ENCODE measurements around the gene MAMDC2. TPM values are rescaled to one million over a fixed set of nuclear protein-coding genes. Genes with fewer than 3 reads are reported as not detected.
A peak's percentile ranks its signal among the peaks of the same experiment; 100 is the strongest.

MAMDC2 gene
- total RNA-seq, 6 experiments from 2014 or later: 0.22 to 1.6 (median 0.37) TPM; not detected in 1

DNA sequence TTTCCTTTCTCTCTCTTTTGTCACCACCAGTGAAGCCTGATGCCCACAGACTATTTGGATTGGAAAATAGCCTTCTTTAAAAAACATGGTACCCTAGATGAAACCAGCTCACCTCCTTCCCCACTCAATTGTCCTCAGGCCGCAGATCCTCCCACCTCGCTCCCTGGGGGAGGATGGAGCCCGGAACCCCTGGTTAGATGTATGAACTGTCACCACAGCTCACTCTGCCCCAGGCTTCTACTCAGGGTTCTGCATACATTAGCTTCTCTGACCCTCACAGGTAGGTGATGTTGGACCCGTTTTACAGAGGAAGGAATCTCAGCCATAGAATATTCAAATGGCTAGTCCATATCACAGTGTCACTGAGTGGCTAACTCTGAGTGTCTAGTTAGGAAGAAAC is 1.8 kb downstream of the MAMDC2 start:
- 76% methylated on average over 4 of the region's 4 CpGs for WGBS (ENCODE audit: insufficient coverage, low coverage, low lambda C conversion rate, missing lambda C conversion rate)
- Histone ChIP-seq H3K27ac (no peak overlapping the region), H3K36me3 (no peaks in the 10 kb centered on the region), H3K9me3 (no peaks in the 10 kb centered on the region), H3K4me3 (no peak overlapping the region), H3K4me1 (peaks cover 0 to 12% (median 0%) of the 10 kb centered on the region in 4 donors), H3K27me3 (no peaks in the 10 kb centered on the region)
- intact Hi-C loops (cut with DNase I): no loop called here
- ATAC-seq (no peak), DNase-seq (no peak)
- TF ChIP-seq POLR2A (IDR thresholded peaks at IDR 0.05): no peak
- TF ChIP-seq, protein P1, sequence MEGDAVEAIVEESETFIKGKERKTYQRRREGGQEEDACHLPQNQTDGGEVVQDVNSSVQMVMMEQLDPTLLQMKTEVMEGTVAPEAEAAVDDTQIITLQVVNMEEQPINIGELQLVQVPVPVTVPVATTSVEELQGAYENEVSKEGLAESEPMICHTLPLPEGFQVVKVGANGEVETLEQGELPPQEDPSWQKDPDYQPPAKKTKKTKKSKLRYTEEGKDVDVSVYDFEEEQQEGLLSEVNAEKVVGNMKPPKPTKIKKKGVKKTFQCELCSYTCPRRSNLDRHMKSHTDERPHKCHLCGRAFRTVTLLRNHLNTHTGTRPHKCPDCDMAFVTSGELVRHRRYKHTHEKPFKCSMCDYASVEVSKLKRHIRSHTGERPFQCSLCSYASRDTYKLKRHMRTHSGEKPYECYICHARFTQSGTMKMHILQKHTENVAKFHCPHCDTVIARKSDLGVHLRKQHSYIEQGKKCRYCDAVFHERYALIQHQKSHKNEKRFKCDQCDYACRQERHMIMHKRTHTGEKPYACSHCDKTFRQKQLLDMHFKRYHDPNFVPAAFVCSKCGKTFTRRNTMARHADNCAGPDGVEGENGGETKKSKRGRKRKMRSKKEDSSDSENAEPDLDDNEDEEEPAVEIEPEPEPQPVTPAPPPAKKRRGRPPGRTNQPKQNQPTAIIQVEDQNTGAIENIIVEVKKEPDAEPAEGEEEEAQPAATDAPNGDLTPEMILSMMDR (IDR thresholded peaks at IDR 0.05): no peak

DNA sequence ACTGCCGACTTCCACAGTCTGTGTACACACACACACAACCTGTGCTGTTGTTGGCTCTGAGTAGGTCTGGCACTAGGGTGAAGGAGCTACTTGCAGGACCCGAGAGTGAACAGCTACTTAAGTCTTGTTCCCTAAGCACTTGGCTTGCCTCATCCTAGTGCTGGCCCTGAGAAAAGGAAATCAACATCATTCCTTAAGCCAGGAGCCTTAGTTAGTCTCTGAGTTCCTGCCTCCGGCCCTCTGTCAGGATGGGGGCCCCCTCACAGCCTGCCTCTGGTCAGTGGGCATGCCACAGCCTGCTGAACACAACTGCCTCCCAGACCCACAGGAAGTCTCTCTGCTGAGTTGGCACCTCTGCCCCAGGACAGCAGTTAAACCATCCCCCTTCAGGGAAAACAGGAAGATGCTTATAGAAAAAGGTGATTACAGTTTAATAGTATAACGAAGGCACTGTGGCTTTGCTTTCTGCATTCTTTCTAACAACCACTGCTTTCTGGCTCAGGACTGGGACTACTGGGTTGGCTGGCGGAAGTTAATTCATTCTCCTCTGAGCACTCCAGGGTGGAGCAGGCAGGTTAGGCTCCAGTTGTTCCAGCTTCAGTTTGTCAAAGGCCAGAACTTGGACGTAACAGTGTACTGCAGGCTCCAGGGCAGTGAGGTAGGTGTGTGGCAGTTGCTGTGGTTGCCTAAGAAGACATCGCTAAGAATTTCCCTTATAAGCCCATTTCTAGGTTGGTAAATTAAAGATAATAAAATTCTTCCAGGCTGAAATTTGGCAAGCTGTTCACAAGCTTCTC is 2.8 kb downstream of the MAMDC2 start:
- ATAC-seq: no peak
- WGBS (ENCODE audit: insufficient coverage, low coverage, low lambda C conversion rate, missing lambda C conversion rate): 33% methylated on average over 4 of the region's 7 CpGs

DNA sequence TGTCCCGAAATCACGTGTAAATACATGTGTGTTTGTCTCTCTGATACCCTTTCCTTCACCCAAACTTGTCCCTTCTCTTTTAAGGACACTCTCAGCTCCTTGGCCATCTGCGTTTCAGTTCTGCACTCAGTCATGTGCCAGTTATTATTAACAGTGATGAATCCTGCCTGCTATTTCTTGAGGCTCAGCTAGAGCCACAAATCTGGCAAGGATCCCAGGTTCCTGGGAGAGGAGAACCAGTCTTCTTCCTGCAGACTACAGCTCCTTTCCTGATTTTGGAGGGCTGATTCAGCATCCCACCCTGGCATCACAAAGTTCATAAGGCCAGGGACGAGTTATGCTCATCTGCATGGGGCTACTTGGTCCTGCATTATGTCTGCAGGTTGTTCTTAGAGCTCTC is 5.6 kb downstream of the MAMDC2 start:
- H3K4me3 ChIP-seq: no peak overlapping the region
- WGBS (ENCODE audit: insufficient coverage, low coverage, low lambda C conversion rate, missing lambda C conversion rate): 43% methylated on average over 4 of the region's 4 CpGs
- H3K9me3 ChIP-seq: no peaks in the 10 kb centered on the region
- no peaks in the 10 kb centered on the region for H3K27me3 ChIP-seq
- ATAC-seq: no peak
- no peak for DNase-seq
- intact Hi-C loops (cut with DNase I): no loop called here
- H3K36me3 ChIP-seq: no peaks in the 10 kb centered on the region
- TF ChIP-seq, protein P1 (IDR thresholded peaks at IDR 0.05): no peak
- TF ChIP-seq POLR2A (IDR thresholded peaks at IDR 0.05): no peak
- peaks cover 0 to 3% (median 0%) of the 10 kb centered on the region in 4 donors for H3K4me1 ChIP-seq
- peak overlapping the region in 1 of 3 donors; percentile 38 for H3K27ac ChIP-seq

More for the DNA sequence above, 2.8 kb downstream of the MAMDC2 start:
- Histone ChIP-seq H3K4me1 (peaks cover 0 to 12% (median 0%) of the 10 kb centered on the region in 4 donors), H3K27ac (no peak overlapping the region), H3K9me3 (no peaks in the 10 kb centered on the region), H3K27me3 (no peaks in the 10 kb centered on the region), H3K36me3 (no peaks in the 10 kb centered on the region), H3K4me3 (no peak overlapping the region)
- TF ChIP-seq, protein P1 (IDR thresholded peaks at IDR 0.05): no peak
- no peak for TF ChIP-seq POLR2A (IDR thresholded peaks at IDR 0.05)
- intact Hi-C loops (cut with DNase I): no loop called here
- no peak for DNase-seq

DNA sequence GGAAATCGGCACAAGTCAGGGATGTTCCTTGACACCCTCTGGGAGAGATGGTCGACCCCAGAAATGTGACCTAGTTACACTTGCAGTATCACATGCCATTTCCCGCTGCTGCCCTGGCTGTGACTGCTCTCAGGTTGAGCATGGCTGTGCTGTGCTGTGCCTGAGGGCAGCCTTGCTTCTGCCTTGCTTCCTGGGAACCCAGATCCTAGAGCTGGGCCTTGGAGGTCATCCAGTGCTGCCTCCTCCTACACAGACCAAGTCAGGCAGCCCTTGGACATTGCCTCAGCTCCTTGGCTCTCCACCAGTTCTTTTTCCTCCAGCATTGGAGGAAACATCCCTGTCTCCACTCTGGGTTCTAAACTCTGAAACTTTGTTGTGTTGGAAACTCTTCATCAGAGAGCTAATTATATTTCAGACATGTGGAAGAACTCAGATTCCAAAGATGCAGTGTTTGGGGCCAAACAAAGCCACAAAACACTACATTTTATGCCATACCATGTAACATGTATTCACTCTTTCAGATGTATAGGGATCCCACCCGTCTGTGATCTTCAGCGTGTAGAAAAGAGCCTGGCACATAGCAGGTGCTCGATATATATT is 6.1 kb downstream of the MAMDC2 start:
- Histone ChIP-seq H3K36me3 (no peaks in the 10 kb centered on the region), H3K27me3 (no peaks in the 10 kb centered on the region), H3K9me3 (no peaks in the 10 kb centered on the region), H3K4me1 (no peaks in the 10 kb centered on the region), H3K27ac (peak overlapping the region in 2 of 3 donors; percentile 36 to 38), H3K4me3 (no peak overlapping the region)
- intact Hi-C loops (cut with DNase I): no loop called here
- DNase-seq (peak in 1 of 3 donors; percentile 53), ATAC-seq (peak in 2 of 4 donors; percentile 31 to 46)
- 62% methylated on average over 3 of the region's 6 CpGs for WGBS (ENCODE audit: insufficient coverage, low coverage, low lambda C conversion rate, missing lambda C conversion rate)
- TF ChIP-seq, protein P1 (IDR thresholded peaks at IDR 0.05): no peak
- TF ChIP-seq POLR2A (IDR thresholded peaks at IDR 0.05): no peak
